Duodenal mucosa (tissue), 2 donors: ENCODE results near the gene MARCHF9.

Experiments
- H3K27ac ChIP-seq: one replicate; pipeline ENCODE4 v1.7.0; 2013; ENCODE audit warnings: low read depth, low read length
- H3K27me3 ChIP-seq, 2 donors: one replicate each; pipeline ENCODE4 v1.7.0; 2013; ENCODE audit warnings: low read length in 2 of 2, control low read depth in 1 of 2; ENCODE audit not compliant: insufficient read depth in 2 of 2, control insufficient read depth in 1 of 2
- H3K36me3 ChIP-seq, 2 donors: one replicate each; pipeline ENCODE4 v1.7.0; 2013; ENCODE audit warnings: low read length in 2 of 2, control low read depth in 1 of 2; ENCODE audit not compliant: insufficient read depth in 2 of 2, control insufficient read depth in 1 of 2
- H3K4me1 ChIP-seq, 2 donors: one replicate each; pipeline ENCODE4 v1.7.0; 2013; ENCODE audit warnings: low read length in 2 of 2, control low read depth in 1 of 2; ENCODE audit not compliant: insufficient read depth in 2 of 2, control insufficient read depth in 1 of 2
- H3K4me3 ChIP-seq, 2 donors: one replicate each; pipeline ENCODE4 v1.7.0; 2013; ENCODE audit warnings: low read length in 2 of 2, low read depth in 1 of 2
- H3K9ac ChIP-seq, 2 donors: one replicate each; pipeline ENCODE4 v1.7.0; 2013; ENCODE audit warnings: low read length in 2 of 2, low read depth in 1 of 2
- H3K9me3 ChIP-seq, 2 donors: one replicate each; pipeline ENCODE4 v1.7.0; 2013; ENCODE audit warnings: low read length in 2 of 2, control low read depth in 1 of 2; ENCODE audit not compliant: control insufficient read depth in 1 of 2

Gene MARCHF9

GRCh38 chr12:57793920-57794319 is 39.0 kb downstream of the MARCHF9 start:
- H3K9ac ChIP-seq = no peak overlapping the region
- no peaks in the 10 kb centered on the region for H3K9me3 ChIP-seq
- no peak overlapping the region for H3K27ac ChIP-seq
- H3K36me3 ChIP-seq = peaks cover 14 to 67% of the 10 kb centered on the region in 2 donors
- no peak overlapping the region for H3K4me3 ChIP-seq
- no peaks in the 10 kb centered on the region for H3K27me3 ChIP-seq
- H3K4me1 ChIP-seq = no peaks in the 10 kb centered on the region

GRCh38 chr12:57795354-57795753 is 40.5 kb downstream of the MARCHF9 start:
- Histone ChIP-seq H3K36me3 (peaks cover 14 to 63% of the 10 kb centered on the region in 2 donors), H3K27ac (no peak overlapping the region), H3K27me3 (no peaks in the 10 kb centered on the region)

DNA sequence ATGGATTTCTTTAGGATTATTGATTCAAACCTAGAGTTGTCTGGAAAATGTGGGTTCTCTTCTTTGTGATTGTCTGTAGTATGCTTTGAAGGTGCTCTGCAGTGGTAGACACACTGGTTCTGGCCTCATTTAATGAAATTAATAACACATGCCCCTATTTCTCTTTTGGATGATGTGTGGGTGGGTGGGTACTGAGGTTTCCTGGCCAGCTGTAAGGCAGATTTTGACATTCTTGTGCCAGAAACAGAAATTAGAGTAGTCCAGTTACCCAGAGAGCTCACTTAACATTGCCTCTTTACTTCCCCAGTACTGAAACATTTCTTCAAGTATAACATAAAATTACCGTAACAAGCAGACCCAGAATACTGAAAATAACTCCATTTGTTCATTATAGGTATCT is 42.1 kb downstream of the MARCHF9 start:
- H3K36me3 ChIP-seq = peaks cover 11 to 64% of the 10 kb centered on the region in 2 donors
- no peaks in the 10 kb centered on the region for H3K27me3 ChIP-seq
- no peak overlapping the region for H3K9ac ChIP-seq
- H3K4me1 ChIP-seq = no peaks in the 10 kb centered on the region
- H3K27ac ChIP-seq = no peak overlapping the region
- no peaks in the 10 kb centered on the region for H3K9me3 ChIP-seq
- H3K4me3 ChIP-seq = no peak overlapping the region

More at GRCh38 chr12:57795354-57795753, 40.5 kb downstream of the MARCHF9 start:
- no peaks in the 10 kb centered on the region for H3K4me1 ChIP-seq
- no peak overlapping the region for H3K9ac ChIP-seq
- H3K4me3 ChIP-seq = no peak overlapping the region
- H3K9me3 ChIP-seq = no peaks in the 10 kb centered on the region

DNA sequence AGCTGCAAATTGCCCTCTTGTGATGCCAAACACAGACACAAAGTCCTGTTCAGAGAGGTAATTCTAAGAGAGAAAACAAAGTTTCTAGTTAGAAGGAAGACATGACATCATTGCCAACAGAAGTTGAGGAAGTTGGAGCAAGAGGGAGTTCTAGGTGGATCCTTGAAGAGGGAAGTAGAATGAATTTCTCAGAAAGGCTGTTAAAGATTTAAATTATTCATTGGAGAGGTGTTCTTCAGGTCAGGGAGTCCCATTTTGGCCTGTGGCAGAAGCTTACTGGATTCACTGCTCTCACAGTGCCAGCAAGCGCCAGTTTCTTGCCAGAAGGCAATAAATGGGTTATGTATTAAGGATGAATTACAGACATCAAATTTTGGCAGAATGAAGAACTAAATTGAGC is 43.0 kb downstream of the MARCHF9 start:
- Histone ChIP-seq H3K9ac (no peak overlapping the region), H3K4me3 (no peak overlapping the region), H3K36me3 (peaks cover 15 to 66% of the 10 kb centered on the region in 2 donors), H3K27ac (no peak overlapping the region), H3K9me3 (no peaks in the 10 kb centered on the region), H3K4me1 (no peaks in the 10 kb centered on the region), H3K27me3 (no peaks in the 10 kb centered on the region)

DNA sequence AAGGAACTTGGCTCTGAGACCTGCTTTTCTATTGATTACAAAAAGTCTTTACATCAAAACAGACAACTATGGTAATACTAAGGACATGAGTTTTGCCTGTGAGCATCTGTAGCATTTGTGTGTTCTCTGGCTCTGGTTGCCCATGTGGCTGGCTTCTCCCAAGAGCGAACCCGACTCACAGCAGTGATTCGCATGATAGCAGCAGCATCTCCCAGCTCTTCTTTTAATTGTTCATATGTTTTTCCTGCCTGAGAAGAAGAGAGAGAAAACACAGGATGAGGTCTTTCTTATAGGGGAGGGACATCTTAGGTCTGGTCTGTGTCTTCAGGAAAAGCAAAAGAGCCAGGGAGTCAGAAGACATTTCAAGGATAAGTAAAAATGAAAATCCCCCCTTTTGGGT is 46.1 kb downstream of the MARCHF9 start:
- Histone ChIP-seq H3K4me3 (no peak overlapping the region), H3K9me3 (no peaks in the 10 kb centered on the region), H3K4me1 (no peaks in the 10 kb centered on the region), H3K36me3 (peaks cover 9 to 47% of the 10 kb centered on the region in 2 donors), H3K9ac (no peak overlapping the region), H3K27me3 (no peaks in the 10 kb centered on the region), H3K27ac (no peak overlapping the region)

DNA sequence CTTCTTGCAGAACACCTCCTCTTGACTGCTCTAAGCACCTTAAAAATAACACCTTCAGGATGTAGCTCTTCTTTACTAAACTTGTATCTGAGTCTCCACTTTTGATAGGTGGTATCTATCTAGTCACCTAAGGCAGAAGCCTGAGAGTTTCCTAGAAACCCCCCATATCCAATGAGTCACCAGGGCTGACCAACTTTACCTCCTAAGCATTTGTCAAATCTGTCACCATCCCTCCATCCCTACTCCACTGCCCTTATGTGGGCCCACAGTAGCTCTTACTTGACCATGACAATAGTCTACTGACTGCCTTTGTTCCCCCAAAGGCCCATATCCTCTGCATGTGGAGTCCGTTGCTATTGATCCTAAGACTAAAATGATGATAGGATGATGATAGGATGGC is 47.7 kb downstream of the MARCHF9 start:
- H3K9ac ChIP-seq = no peak overlapping the region
- H3K9me3 ChIP-seq = no peaks in the 10 kb centered on the region
- no peaks in the 10 kb centered on the region for H3K4me1 ChIP-seq
- no peak overlapping the region for H3K4me3 ChIP-seq
- H3K27ac ChIP-seq = no peak overlapping the region
- peaks cover 6 to 47% of the 10 kb centered on the region in 2 donors for H3K36me3 ChIP-seq
- no peaks in the 10 kb centered on the region for H3K27me3 ChIP-seq

DNA sequence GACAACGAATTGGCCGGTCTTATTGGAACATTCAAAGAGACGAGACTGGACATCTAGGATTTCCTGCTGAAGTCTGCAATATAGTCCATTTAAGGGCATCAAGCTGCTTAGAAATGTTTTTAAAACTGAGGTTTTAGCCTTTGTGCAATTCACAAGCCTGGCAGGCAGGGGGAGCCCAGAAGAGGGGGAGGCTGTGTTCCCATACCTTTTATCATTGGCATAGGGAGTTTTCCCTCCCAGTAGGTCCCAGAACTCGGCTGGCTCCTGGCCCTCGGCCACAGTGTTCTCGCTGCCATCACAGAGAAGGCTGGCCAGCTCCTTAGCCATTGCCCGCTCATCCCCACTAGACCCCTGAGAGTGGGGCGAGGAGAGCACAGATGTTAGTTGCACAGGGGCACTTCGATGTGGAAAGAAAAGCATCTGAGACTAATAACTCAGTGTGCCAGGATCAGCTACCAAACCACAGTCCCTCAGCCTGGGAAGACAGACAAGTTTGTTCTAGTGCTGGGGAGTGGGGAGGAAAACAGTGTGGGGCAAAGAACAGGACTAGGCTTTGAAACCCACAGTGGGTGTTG is 48.5 kb downstream of the MARCHF9 start:
- Histone ChIP-seq H3K27ac (no peak overlapping the region), H3K27me3 (no peaks in the 10 kb centered on the region), H3K9ac (no peak overlapping the region), H3K4me3 (no peak overlapping the region), H3K9me3 (no peaks in the 10 kb centered on the region), H3K4me1 (no peaks in the 10 kb centered on the region), H3K36me3 (peaks cover 13 to 50% of the 10 kb centered on the region in 2 donors)

DNA sequence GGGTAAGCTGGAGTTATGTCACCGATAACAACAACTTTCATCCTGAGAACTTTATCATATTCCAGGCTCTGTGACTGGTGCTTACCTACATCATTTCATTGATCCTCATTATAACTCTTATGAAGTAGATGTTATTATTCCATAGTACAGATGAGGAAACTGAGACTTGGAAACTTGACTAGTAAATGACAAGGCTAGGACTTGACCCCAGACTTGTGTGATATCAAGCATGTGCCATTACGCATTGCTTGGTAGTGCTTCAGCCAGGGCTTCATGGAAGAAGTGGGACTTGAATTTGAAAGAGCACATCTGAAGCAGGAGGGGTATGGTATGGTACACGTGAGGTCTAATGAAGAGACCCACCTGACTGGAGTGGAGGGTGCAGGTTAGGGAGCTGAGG is 51.8 kb downstream of the MARCHF9 start:
- Histone ChIP-seq H3K27me3 (no peaks in the 10 kb centered on the region), H3K36me3 (peaks cover 14 to 43% of the 10 kb centered on the region in 2 donors), H3K9me3 (no peaks in the 10 kb centered on the region), H3K27ac (no peak overlapping the region), H3K9ac (no peak overlapping the region), H3K4me1 (no peaks in the 10 kb centered on the region), H3K4me3 (no peak overlapping the region)

DNA sequence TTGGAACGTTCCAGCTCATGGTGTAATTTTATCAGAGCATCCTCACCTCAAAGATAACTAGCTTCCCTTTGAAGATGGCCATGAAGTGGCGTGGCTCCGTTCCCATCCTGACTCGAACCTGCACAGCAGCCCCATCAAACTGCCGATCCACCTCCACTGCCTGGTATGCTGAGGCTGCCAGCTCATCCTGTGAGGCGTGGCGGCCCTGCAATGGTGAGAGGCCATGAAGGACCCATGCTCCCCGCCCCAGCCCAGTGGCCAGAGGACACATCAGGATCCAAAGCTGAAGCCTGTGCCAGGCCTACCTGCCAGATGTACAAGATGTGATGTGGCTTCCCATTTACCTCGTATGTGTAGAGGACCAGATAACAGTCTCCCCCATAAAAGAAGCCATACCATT is 52.4 kb downstream of the MARCHF9 start:
- Histone ChIP-seq H3K4me3 (no peak overlapping the region), H3K27me3 (no peaks in the 10 kb centered on the region), H3K9ac (no peak overlapping the region), H3K4me1 (no peaks in the 10 kb centered on the region), H3K27ac (no peak overlapping the region), H3K36me3 (peaks cover 14 to 37% of the 10 kb centered on the region in 2 donors), H3K9me3 (no peaks in the 10 kb centered on the region)

DNA sequence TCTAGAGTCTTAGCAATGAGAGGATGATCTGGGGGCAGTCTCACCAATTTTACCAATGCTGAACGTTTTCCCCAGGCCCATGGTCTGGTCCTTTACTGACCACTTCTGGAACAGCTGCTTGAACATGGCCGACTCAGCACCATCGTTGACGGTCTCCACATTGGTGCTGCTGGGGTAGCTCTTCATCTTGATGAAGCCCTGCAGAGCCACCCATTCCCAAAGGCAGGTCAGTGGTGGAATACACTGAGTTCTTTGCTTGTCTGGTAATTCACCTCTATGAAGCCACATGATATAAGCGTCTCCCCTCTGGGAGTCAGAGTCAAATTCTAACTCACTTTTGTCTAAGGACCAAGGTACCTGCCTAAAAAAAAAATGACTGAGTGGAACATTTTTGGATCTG is 53.4 kb downstream of the MARCHF9 start:
- Histone ChIP-seq H3K9me3 (no peaks in the 10 kb centered on the region), H3K4me3 (no peak overlapping the region), H3K9ac (no peak overlapping the region), H3K27ac (no peak overlapping the region), H3K27me3 (no peaks in the 10 kb centered on the region), H3K36me3 (peaks cover 10 to 32% of the 10 kb centered on the region in 2 donors), H3K4me1 (no peaks in the 10 kb centered on the region)

DNA sequence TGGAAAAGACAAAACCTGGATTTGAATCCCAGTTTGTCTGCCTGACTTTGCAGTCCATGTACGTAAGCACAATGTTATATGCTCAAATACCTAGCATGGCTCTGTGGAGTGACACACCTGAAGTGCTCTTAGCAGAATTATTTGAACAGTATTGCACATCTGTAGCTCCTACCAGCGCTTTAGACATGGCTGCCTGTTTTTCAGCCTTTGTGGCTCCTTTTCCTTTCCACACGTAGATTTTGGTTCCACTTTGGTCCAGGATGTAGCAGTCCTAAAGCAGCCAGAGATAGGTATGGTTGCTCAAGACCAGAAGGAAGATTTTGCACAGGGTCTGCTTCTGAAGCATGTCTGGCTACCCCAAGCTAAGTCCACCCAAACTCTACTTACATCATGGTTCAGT is 54.5 kb downstream of the MARCHF9 start:
- no peaks in the 10 kb centered on the region for H3K27me3 ChIP-seq
- peaks cover 10 to 32% of the 10 kb centered on the region in 2 donors for H3K36me3 ChIP-seq
- H3K9ac ChIP-seq = no peak overlapping the region
- no peak overlapping the region for H3K27ac ChIP-seq
- no peaks in the 10 kb centered on the region for H3K4me1 ChIP-seq
- no peak overlapping the region for H3K4me3 ChIP-seq
- no peaks in the 10 kb centered on the region for H3K9me3 ChIP-seq
